Gastrocnemius medialis (tissue), 4 donors: ENCODE measurements around the gene ZNF335. TPM values are rescaled to one million over a fixed set of nuclear protein-coding genes. Genes with fewer than 3 reads are reported as not detected.

Source experiments
- ATAC-seq, 2 donors: fragments of 150-250 bp; one replicate each; pipeline ENCODE4 v1.9.1; 2016
- DNase-seq, 2 donors: peaks; one replicate each; pipeline ENCODE4 v3.0.0-alpha.2; 2019
- H3K27ac ChIP-seq, 4 donors: fragments of 200-600 bp; sonication (generic); 1 replicate in 1 of 4; 2 replicates in 3 of 4; pipeline ENCODE4 v1.5.1; 2016 to 2018; ENCODE audit warnings: mild to moderate bottlenecking in 2 of 4, moderate library complexity in 1 of 4
- H3K27me3 ChIP-seq, 3 donors: fragments of 200-600 bp; sonication (generic) in 2 of 3; 1 replicate in 1 of 3; 2 replicates in 2 of 3; pipeline versions ENCODE4 v1.5.1 to v1.6.0; 2016 to 2019; ENCODE audit warnings: mild to moderate bottlenecking in 1 of 3, moderate library complexity in 1 of 3
- H3K36me3 ChIP-seq, 2 donors: fragments of 200-600 bp; sonication (generic) in 1 of 2; one replicate each; pipeline ENCODE4 v1.5.1; 2017 to 2018
- H3K4me1 ChIP-seq, 2 donors: fragments of 200-600 bp; sonication (generic) in 1 of 2; one replicate each; pipeline ENCODE4 v1.5.1; 2016 to 2017; ENCODE audit warnings: mild to moderate bottlenecking in 2 of 2
- H3K4me3 ChIP-seq, 4 donors: fragments of 200-600 bp; sonication (generic) in 3 of 4; 1 replicate in 1 of 4; 2 replicates in 3 of 4; pipeline ENCODE4 v1.5.1; 2016 to 2019; ENCODE audit warnings: mild to moderate bottlenecking in 2 of 4
- H3K9me3 ChIP-seq, 3 donors: fragments of 200-600 bp; sonication (generic) in 2 of 3; 1 replicate in 1 of 3; 2 replicates in 2 of 3; pipeline ENCODE4 v1.5.1; 2016 to 2019
- CTCF ChIP-seq, 5 experiments: fragments of 450-650 bp in 3 of 5; fragments of 200-600 bp in 2 of 5; sonication (generic) in 2 of 5; IDR thresholded peaks in 4 of 5; conservative IDR thresholded peaks in 1 of 5; 1 replicate in 4 of 5; 2 replicates in 1 of 5; pipeline ENCODE4 v1.5.1; 2016 to 2019; ENCODE audit warnings: antibody characterized with exemption in 5 of 5, mild to moderate bottlenecking in 3 of 5, moderate library complexity in 3 of 5
- POLR2A ChIP-seq, 2 donors: fragments of 450-650 bp; IDR thresholded peaks; one replicate each; pipeline ENCODE4 v1.6.1; 2017; ENCODE audit warnings: antibody characterized with exemption in 2 of 2, mild to moderate bottlenecking in 2 of 2, moderate library complexity in 2 of 2
- in situ Hi-C, 4 donors: fragments of 200-750 bp; cut with MboI; loops; one replicate each; pipeline versions ENCODE4 v1.15.0 to v1.8.0; 2017; ENCODE audit warnings: low sequenced_read_pairs in 4 of 4
- intact Hi-C: fragments of 100-400 bp; cut with DNase I; formaldehyde crosslinking; loops from one replicate; pipeline ENCODE4 v1.15.1; 2023; ENCODE audit warnings: low total_unique reads
- total RNA-seq, 4 donors: library from RNA; depleted of rRNA; stranded (reverse); fragments of >200 nt; gene quantifications; one replicate each; pipeline versions ENCODE4 v1.1.0 to v1.2.3, GENCODE V29; 2016

The ZNF335 gene
- total RNA-seq, 4 donors from 2014 or later = 8.3 to 19.1 (median 12.7) TPM

GRCh38 chr20:45965169-45966002 lies 6.6 kb downstream of the ZNF335 start:
- ATAC-seq (no peak), DNase-seq (no peak)
- H3K27me3 ChIP-seq = no peaks in the 10 kb centered on the region
- peaks cover 22 to 23% of the 10 kb centered on the region in 2 donors for H3K4me1 ChIP-seq
- H3K9me3 ChIP-seq = no peaks in the 10 kb centered on the region
- TF ChIP-seq CTCF (IDR thresholded peaks at IDR 0.05 in 4 of 5, conservative IDR thresholded peaks at IDR 0.05 in 1 of 5) (no peak), POLR2A (IDR thresholded peaks at IDR 0.05) (no peak)
- in situ Hi-C loops = loop anchor here in 2 of 4 donors (10.0 to 25.0 kb wide), 2 partner anchors 153 to 171 kb away; partner anchors contain the start of genes DNTTIP1 (in 1 of the 2), UBE2C (in 1 of the 2) and WFDC3 (in 1 of the 2)
- intact Hi-C loops = loop anchor here (2.0 kb wide), 1 partner anchor 17 kb away; no protein-coding TSS in a partner anchor
- no peak overlapping the region for H3K27ac ChIP-seq
- peaks cover 0 to 76% of the 10 kb centered on the region in 2 donors for H3K36me3 ChIP-seq
- no peak overlapping the region for H3K4me3 ChIP-seq

GRCh38 chr20:45964006-45964400 lies 8.0 kb downstream of the ZNF335 start:
- Histone ChIP-seq H3K4me3 (no peak overlapping the region), H3K9me3 (no peaks in the 10 kb centered on the region), H3K27me3 (no peaks in the 10 kb centered on the region), H3K36me3 (peaks cover 0 to 90% of the 10 kb centered on the region in 2 donors), H3K27ac (no peak overlapping the region), H3K4me1 (peaks cover 8 to 9% of the 10 kb centered on the region in 2 donors)
- ATAC-seq = no peak
- intact Hi-C loops (no loop called here), in situ Hi-C loops (loop anchor here in 2 of 4 donors (10.0 to 25.0 kb wide), 2 partner anchors 152 to 169 kb away; partner anchors contain the start of genes DNTTIP1 (in 1 of the 2), UBE2C (in 1 of the 2) and WFDC3 (in 1 of the 2))
- no peak for DNase-seq
- no peak for TF ChIP-seq CTCF (IDR thresholded peaks at IDR 0.05 in 4 of 5, conservative IDR thresholded peaks at IDR 0.05 in 1 of 5)
- no peak for TF ChIP-seq POLR2A (IDR thresholded peaks at IDR 0.05)

- Histone ChIP-seq H3K36me3 (peaks cover 0 to 97% of the 10 kb centered on the region in 2 donors), H3K27ac (peak overlapping the region in 1 of 4 donors; percentile 18), H3K9me3 (no peaks in the 10 kb centered on the region), H3K4me3 (no peak overlapping the region), H3K27me3 (no peaks in the 10 kb centered on the region), H3K4me1 (peaks cover 3% of the 10 kb centered on the region in 2 donors)
- ATAC-seq (peak; percentile 53 to 59), DNase-seq (peak in 1 of 2 donors; percentile 18)
- intact Hi-C loops = no loop called here
- no peak for TF ChIP-seq POLR2A (IDR thresholded peaks at IDR 0.05)
- TF ChIP-seq CTCF (IDR thresholded peaks at IDR 0.05 in 4 of 5, conservative IDR thresholded peaks at IDR 0.05 in 1 of 5) = peak; percentile 34 to 46 (median 42)
- in situ Hi-C loops = loop anchor here in 2 of 4 donors (10.0 to 25.0 kb wide), 2 partner anchors 151 to 169 kb away; partner anchors contain the start of genes DNTTIP1 (in 1 of the 2), UBE2C (in 1 of the 2) and WFDC3 (in 1 of the 2)
These were observed 8.7 kb downstream of the ZNF335 start for GRCh38 chr20:45963059-45964005.

- in situ Hi-C loops = loop anchor here in 2 of 4 donors (10.0 to 25.0 kb wide), 2 partner anchors 150 to 167 kb away; partner anchors contain the start of genes DNTTIP1 (in 1 of the 2), UBE2C (in 1 of the 2) and WFDC3 (in 1 of the 2)
- Histone ChIP-seq H3K4me3 (no peak overlapping the region), H3K4me1 (no peaks in the 10 kb centered on the region), H3K27me3 (no peaks in the 10 kb centered on the region), H3K36me3 (peaks cover 0 to 97% of the 10 kb centered on the region in 2 donors), H3K9me3 (no peaks in the 10 kb centered on the region), H3K27ac (no peak overlapping the region)
- intact Hi-C loops = no loop called here
- no peak for ATAC-seq
- peak in 1 of 2 donors; percentile 10 for DNase-seq
- TF ChIP-seq CTCF (IDR thresholded peaks at IDR 0.05 in 4 of 5, conservative IDR thresholded peaks at IDR 0.05 in 1 of 5) (no peak), POLR2A (IDR thresholded peaks at IDR 0.05) (no peak)
These were observed 9.8 kb downstream of the ZNF335 start for GRCh38 chr20:45962031-45962755.
